MCF 10A (cell line): ENCODE results near the gene GNB1L. TPM values are rescaled to one million over a fixed set of nuclear protein-coding genes. Genes with fewer than 3 reads are reported as not detected.

Experiments used
- BruUV-seq: library from RNA; stranded (reverse); fragments of 400-500 nt; replicated peaks from 2 replicates; lab custom pipeline; 2021; lab: Mats Ljungman, UMichigan
- CTCF ChIA-PET: fragments of 300-600 bp; sonication (Branson Sonifier 250); formaldehyde crosslinking; extraction: SDS; loops from one replicate; lab custom pipeline; 2021; ENCODE audit warnings: antibody characterized with exemption, inconsistent platforms; lab: Yijun Ruan, JAX
- POLR2A ChIA-PET: fragments of 300-600, 350-650 bp; sonication (Branson Sonifier 250); formaldehyde crosslinking; extraction: SDS; loops from one replicate; lab custom pipeline; 2020; ENCODE audit warnings: antibody characterized with exemption, inconsistent platforms; lab: Yijun Ruan, JAX
- DNase-seq: peaks from one replicate; pipeline ENCODE4 v3.0.0-alpha.2; 2018; ENCODE audit not compliant: unreplicated experiment
- H3K27ac Mint-ChIP-seq: one replicate; pipeline ENCODE4 v1.8.0; 2022; ENCODE audit warnings: mild to moderate bottlenecking, low read depth, mixed read lengths; ENCODE audit not compliant: unreplicated experiment
- H3K27me3 Mint-ChIP-seq: one replicate; pipeline ENCODE4 v1.8.0; 2022; ENCODE audit warnings: mixed read lengths; ENCODE audit not compliant: insufficient read depth, unreplicated experiment
- H3K36me3 Mint-ChIP-seq: one replicate; pipeline ENCODE4 v1.8.0; 2022; ENCODE audit warnings: mild to moderate bottlenecking, moderate library complexity, mixed read lengths; ENCODE audit not compliant: insufficient read depth, unreplicated experiment
- H3K4me1 Mint-ChIP-seq: one replicate; pipeline ENCODE4 v1.8.0; 2022; ENCODE audit warnings: mixed read lengths; ENCODE audit not compliant: insufficient read depth, unreplicated experiment
- H3K4me3 Mint-ChIP-seq: one replicate; pipeline ENCODE4 v1.8.0; 2022; ENCODE audit warnings: mild to moderate bottlenecking, moderate library complexity, mixed read lengths; ENCODE audit not compliant: unreplicated experiment
- H3K9me3 Mint-ChIP-seq: one replicate; pipeline ENCODE4 v1.8.0; 2022; ENCODE audit warnings: mixed read lengths; ENCODE audit not compliant: unreplicated experiment
- CTCF ChIP-seq: fragments of 200-600 bp; IDR thresholded peaks from one replicate; pipeline ENCODE4 v1.8.0; 2022; ENCODE audit warnings: antibody characterized with exemption, mild to moderate bottlenecking; ENCODE audit not compliant: unreplicated experiment
- intact Hi-C: fragments of 100-400 bp; cut with micrococcal nuclease; formaldehyde crosslinking; loops from 2 replicates; pipeline ENCODE4 v1.14.1; 2022
- total RNA-seq: library from RNA; stranded (reverse); gene quantifications from 2 replicates; pipeline ENCODE4 v1.2.3, GENCODE V29; 2022

Gene GNB1L
- total RNA-seq, 1 experiment from 2014 or later: 4.3 TPM

GRCh38 chr22:19758896-19759426 lies 95.7 kb downstream of the GNB1L start:
- no peak overlapping the region for H3K4me3 Mint-ChIP-seq
- H3K9me3 Mint-ChIP-seq: no peaks in the 10 kb centered on the region
- TF ChIP-seq CTCF: no peak
- H3K36me3 Mint-ChIP-seq: peaks cover 6% of the 10 kb centered on the region
- peaks cover 23% of the 10 kb centered on the region for H3K27me3 Mint-ChIP-seq
- DNase-seq: no peak
- peaks cover 9% of the 10 kb centered on the region for H3K4me1 Mint-ChIP-seq
- intact Hi-C loops: no loop called here
- ChIA-PET POLR2A (interaction anchor here (0.8 kb wide), 1 partner anchor 32 kb away, joined by 3 read pairs; no protein-coding TSS in a partner anchor), CTCF (interaction anchor here (0.7 to 2.2 kb wide), 3 partner anchors 18 to 322 kb away, joined by 3 to 9 read pairs (median 5); no protein-coding TSS in a partner anchor)
- H3K27ac Mint-ChIP-seq: no peak overlapping the region
- BruUV-seq: no TSS peak

DNA sequence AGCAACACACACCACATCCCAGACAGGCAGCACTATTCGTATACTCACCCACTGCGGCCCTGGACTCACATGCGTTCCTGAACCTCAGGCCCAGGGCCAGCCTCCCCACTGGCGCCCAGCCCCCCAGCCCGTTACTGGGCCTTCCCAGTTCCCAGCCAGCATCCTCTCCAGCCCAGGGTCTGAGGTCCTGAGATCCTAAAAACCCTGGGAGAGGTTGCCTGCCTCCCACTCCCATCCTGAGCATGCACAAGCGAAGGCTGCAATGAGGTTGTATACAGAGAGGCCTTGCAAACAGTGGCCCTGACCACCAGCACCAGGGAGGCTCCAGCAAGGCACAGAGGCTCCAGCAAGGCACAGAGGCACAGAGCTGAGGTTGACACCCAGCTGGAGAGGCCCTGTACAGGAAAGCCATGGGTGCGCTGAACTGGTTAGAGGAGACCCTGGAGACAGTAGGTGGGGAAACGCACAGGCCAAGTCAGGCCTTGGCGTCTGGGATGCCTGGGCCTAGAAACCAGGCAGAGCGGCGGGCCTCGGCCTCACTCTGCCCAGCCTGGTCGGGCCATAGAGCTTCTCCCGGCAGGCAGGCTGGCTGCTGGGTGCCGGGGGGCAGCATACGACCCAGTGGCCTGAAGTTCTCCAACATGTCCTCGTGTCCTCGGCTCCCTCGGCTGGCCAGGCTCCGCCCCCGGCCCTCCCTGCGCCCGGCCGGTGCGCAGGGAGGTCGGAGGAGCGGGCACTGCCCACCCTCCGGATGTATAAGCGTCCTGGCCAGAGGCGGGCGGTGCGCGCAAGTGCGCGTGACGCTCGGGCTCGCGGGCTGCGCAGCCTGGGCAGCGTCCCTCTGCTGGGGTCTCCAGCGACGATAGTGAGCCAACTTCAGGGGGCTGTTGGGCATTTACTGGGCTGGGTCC lies 96.4 kb downstream of the GNB1L start:
- H3K9me3 Mint-ChIP-seq: no peaks in the 10 kb centered on the region
- no peak for TF ChIP-seq CTCF
- no peak overlapping the region for H3K27ac Mint-ChIP-seq
- H3K4me3 Mint-ChIP-seq: no peak overlapping the region
- H3K36me3 Mint-ChIP-seq: peaks cover 6% of the 10 kb centered on the region
- intact Hi-C loops: no loop called here
- H3K4me1 Mint-ChIP-seq: peaks cover 9% of the 10 kb centered on the region
- no peak for DNase-seq
- ChIA-PET CTCF (interaction anchor here (0.7 to 2.2 kb wide), 6 partner anchors 27 to 155 kb away, joined by 3 to 9 read pairs (median 4); no protein-coding TSS in a partner anchor), POLR2A (interaction anchor here (0.8 kb wide), 1 partner anchor 32 kb away, joined by 3 read pairs; no protein-coding TSS in a partner anchor)
- peaks cover 27% of the 10 kb centered on the region for H3K27me3 Mint-ChIP-seq
- no TSS peak for BruUV-seq

- ChIA-PET POLR2A (interaction anchor here (0.8 to 1.4 kb wide), 5 partner anchors 91 to 134 kb away, joined by 3 to 7 read pairs (median 4); partner anchors contain the start of genes GNB1L and RTL10), CTCF (interaction anchor here (0.5 to 2.2 kb wide), 20 partner anchors 26 to 201 kb away, joined by 3 to 17 read pairs (median 5); no protein-coding TSS in a partner anchor)
- Mint-ChIP-seq H3K27ac (no peak overlapping the region), H3K27me3 (peaks cover 27% of the 10 kb centered on the region), H3K4me1 (peaks cover 9% of the 10 kb centered on the region), H3K4me3 (no peak overlapping the region), H3K9me3 (no peaks in the 10 kb centered on the region), H3K36me3 (peaks cover 6% of the 10 kb centered on the region)
- no peak for DNase-seq
- BruUV-seq: no TSS peak
- no peak for TF ChIP-seq CTCF
- intact Hi-C loops: no loop called here
Observed at GRCh38 chr22:19757140-19757984, 97.3 kb downstream of the GNB1L start.
